Measurements from ENCODE around the gene ZCCHC7.

- TF ChIP-seq CTCF (IDR thresholded peaks at IDR 0.05; ENCODE audit: poor library complexity, severe bottlenecking), result no peak
- no peak for TF ChIP-seq POLR2AphosphoS5 (IDR thresholded peaks at IDR 0.05)
- no peak for TF ChIP-seq EZH2 (IDR thresholded peaks at IDR 0.05; ENCODE audit: borderline replicate concordance, insufficient read depth, low read length, poor library complexity, severe bottlenecking)
- no peak for TF ChIP-seq EP300 (conservative IDR thresholded peaks at IDR 0.05; ENCODE audit: poor library complexity, severe bottlenecking)
- no peak for TF ChIP-seq TAF1 (IDR thresholded peaks at IDR 0.05; ENCODE audit: low read depth)
- no peak for TF ChIP-seq RAD21 (conservative IDR thresholded peaks at IDR 0.05)
- no peak for TF ChIP-seq MXI1 (conservative IDR thresholded peaks at IDR 0.05; ENCODE audit: poor library complexity, severe bottlenecking)
- TF ChIP-seq SMC3 (conservative IDR thresholded peaks at IDR 0.05; ENCODE audit: poor library complexity), result no peak
These were observed 71.2 kb downstream of the ZCCHC7 start for GRCh38 chr9:37191403-37192089.

Measured in neural cell (in vitro differentiated cells).